ENCODE results near the gene CDH7.

Gene CDH7

DNA sequence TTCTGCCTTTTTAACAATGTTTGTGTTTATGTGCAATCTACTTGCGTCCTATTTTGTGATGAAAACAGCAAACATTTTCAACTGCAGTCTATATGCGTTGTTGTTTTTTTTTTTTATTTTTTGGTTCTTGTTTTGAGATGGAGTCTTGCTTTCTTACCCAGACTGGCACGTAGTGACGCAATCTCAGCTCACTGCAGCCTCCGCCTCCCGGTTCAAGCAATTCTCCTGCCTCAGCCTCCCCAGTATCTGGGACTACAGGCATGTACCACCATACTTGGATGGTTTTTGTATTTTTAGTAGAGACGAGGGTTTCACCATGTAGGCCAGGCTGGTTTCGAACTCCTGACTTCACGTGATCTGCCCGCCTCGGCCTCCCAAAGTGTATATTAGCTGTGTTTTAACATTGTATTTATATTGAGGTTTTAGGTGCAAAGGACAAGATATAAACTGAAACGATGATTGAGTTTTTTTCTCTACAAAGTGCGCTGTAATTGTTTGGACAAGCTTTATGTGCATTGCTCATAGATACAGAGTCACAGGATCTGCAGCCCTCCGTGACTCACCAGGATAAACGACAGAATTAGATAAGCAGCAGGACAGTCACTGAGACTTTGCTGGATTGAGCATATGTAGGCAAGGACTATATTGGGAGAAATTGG, 17.4 kb downstream of the CDH7 start:
- no peak for DNase-seq

DNA sequence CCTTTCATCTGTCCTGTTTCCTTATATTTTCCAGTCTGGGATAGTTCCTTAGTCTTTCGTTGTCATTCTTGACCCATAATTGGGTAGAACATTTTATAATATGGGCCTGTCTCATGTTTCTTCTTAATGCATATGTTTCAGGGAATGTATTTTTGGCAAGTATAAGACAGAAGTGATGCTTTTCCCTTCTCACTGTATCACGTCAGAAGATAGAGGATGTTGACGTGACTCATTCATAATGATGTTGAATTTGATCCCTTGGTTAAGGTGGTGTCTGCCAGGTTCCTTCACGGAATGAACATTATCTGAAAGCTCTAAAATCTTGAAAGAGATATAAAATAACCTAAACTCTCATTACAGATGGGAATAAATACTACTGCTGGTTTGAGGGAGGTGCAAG, 18.8 kb downstream of the CDH7 start:
- DNase-seq = no peak

- no peak for DNase-seq
Observed at GRCh38 chr18:65786474-65786873, 35.7 kb downstream of the CDH7 start.

DNA sequence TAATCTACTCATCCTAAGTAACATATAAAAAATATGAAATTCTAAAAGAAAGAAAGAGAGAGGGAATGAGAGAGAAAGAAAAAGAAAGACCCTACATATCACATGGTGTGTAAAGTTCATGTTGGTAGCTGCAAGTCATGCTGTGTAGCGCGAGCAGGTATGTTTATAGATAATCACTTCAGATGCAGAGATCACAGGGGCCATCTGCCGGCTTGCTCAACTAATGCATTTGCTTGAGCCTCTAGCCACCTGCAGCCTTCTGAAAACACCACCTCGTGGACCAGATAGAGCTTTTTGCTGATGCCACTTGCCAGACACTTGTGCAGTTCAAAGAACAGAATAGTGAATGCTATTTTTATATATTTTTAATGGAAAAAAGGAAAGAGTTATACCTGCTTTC, 37.6 kb downstream of the CDH7 start:
- DNase-seq = no peak

DNA sequence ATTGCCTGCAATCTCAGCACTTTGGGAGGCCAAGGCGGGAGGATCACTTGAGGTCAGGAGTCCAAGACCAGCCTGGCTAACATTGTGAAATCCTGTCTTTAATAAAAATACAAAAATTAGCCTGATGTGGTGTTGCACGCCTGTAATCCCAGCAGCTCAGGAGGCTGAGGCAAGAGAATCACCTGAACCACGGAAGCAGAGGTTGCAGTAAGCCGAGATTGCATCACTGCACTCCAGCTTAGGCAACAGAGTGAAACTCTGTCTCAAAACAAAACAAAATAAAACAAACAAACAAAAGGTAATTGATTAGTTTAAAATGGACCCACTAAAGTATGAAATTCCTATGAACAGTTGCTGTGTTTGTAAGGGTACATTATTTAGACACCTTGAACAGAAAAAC, 39.8 kb downstream of the CDH7 start:
- DNase-seq = no peak

DNA sequence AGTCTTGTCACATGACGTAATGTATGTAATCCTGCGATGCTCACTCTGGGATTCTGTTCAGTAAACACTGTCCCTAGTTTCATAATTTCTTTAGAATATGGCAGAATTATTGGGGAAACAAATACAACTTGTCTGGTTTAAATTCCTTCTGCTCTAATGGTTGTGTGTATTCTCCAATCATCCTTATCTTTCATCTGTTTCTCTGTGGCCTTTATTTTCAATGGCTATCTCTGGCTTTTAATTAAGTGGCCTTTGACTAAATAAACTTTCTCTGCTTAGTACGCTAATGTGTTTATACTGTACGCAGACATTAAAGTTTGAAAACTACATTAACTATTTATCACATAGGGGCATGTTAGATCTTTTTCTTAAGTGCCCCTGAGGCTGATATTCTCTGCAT, 40.9 kb downstream of the CDH7 start:
- DNase-seq = no peak

GRCh38 chr18:65792456-65793074, 41.8 kb downstream of the CDH7 start:
- DNase-seq = no peak

GRCh38 chr18:65808759-65809158, 57.9 kb downstream of the CDH7 start:
- no peak for DNase-seq

DNA sequence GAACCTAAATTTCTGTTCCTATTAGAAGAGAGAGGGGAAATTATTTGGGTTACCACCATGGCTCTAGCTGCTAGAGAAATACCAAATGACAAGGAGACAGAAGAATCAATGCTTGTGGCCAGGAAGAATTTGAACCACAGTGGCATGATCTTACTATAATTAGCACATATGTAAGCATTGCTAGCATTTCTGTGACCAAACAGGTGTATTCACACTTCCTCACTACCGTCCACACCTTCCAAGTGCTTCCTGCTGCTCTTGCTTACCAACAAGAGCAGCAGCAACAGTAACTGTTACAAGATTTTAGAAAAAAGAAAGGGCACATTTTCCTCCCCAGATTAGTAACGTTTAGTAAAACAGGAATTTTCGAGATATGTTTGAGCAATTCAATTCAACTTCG, 60.5 kb downstream of the CDH7 start:
- no peak for DNase-seq

DNA sequence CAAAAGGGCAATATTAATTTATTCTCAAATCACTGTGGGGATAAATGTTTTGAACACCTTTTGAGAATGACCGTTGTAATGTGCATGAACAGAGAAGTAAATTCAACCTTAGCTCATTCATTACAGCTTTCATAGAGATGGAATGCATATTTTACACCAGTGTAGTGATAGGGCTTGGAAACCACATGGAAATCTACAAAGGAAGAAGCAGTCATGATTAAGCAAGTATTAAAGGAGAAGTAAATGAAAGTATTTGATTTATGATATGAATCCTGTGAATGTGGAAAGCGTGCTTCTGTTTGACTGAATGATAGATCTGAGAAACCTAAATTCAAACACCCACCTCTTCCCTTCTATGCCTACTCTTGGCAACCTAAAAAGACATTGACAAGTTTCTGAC, 64.7 kb downstream of the CDH7 start:
- DNase-seq = no peak

DNA sequence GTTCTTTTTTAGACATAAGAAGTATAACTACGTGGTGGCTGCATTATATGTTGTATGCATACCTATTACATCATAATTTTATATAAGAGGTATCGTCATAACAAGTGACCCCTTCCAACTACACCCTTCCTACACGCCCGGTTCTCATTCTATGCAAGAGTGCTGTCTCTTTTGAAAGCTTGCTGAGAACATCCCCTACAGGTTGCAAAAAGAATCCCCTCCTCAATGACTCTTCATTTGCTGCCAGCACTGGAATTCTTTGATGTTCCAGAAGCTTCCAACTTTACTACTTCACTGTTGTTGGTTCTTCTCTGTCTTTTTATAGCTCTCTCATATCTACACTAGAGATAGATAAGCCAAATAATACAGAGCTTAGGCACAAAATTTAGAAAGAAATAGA, 66.4 kb downstream of the CDH7 start:
- DNase-seq = no peak

DNA sequence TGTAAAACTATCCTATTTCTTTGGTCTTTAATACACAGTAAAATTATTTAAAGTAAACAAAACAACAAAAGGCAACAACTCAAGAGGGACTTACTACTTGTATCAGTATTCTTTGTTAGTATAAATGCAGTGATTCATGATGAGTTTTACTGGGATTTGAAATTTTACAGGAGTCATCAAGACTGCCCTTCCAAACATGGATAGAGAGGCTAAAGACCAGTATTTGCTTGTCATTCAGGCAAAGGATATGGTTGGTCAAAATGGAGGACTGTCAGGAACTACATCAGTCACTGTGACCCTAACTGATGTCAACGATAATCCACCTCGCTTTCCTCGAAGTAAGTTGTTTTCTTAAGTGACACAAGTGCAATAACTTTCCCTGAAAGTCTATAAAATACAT, 71.1 kb downstream of the CDH7 start:
- DNase-seq = no peak

- DNase-seq = no peak
Observed at GRCh38 chr18:65822826-65823225, 72.0 kb downstream of the CDH7 start.

DNA sequence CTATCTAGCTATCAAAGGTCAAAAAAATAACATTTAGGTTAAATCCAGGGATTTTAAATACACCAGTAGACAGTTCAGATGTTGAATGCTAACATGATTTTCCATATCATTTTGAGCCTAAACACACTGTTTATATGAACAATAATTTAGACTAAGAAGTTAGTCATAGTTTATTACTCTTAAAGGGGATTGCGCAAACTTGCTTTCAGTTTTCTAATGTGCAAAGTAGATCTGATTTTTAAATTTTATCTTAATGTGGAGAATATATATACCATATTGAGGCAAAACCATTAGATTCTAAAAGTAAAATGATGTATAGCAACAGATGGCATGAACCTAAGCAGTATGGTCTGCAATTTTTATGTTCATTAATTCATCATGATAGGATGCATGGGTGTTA, 76.6 kb downstream of the CDH7 start:
- DNase-seq = no peak

- no peak for DNase-seq
Observed at GRCh38 chr18:65835881-65836280, 85.1 kb downstream of the CDH7 start.

GRCh38 chr18:65846107-65846506, 95.3 kb downstream of the CDH7 start:
- DNase-seq = no peak

- no peak for DNase-seq
Observed at GRCh38 chr18:65852273-65852672, 101.5 kb downstream of the CDH7 start.

DNA sequence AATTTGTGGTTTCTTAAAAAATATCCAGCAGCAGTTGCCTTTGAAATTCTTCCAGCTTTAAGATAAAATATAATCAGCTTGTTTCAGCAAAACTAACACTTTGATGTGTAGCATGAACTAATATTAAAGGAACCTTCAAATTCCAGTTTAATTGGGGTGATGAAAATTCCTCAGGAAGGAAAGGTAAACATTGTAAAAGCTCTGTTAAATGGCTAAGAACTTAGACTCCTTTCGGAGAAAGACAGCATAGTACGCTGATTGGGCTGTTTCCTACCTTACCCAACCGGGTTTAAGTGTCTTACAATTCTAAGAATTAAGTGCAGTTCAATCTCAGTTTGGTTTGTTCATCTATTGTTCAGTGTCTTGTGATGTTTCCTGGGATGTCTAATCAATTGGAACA, 108.3 kb downstream of the CDH7 start:
- no peak for DNase-seq

DNA sequence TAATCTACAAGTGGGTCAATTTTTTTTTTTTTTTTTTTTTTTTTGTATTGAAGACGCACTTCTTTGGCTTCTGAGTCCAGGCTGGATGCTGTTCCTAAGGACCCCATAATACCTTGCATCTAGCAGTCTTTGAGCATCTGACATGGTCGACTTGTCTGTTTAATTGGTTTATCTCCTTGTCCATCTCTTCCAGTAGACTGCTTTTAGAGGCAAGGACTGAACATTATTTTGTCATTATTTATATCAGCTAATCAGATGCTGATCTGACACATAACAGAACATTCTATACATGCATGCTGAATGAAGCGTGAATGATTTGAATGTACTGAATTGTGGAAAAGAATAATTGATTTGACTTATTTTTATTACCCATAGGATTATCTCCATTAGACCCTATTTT, 118.7 kb downstream of the CDH7 start:
- no peak for DNase-seq

DNA sequence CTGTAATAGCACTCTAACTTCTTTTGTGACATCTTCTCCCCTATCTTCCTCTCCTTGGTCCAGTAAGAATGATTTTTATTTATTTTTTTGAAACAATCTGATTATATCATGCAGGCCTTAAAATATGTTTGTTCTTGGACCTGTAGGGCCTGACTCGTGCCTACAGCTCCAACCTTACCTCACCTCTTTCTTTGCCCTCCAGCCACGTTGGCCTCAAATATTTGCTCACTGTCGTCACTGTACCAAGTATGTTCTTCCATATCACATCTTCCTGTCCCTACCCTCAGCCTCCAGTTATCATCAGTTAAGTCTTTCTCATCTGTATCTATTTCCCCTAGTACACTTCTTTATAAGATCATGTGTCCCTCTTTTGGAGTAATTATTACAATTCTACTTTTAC, 125.5 kb downstream of the CDH7 start:
- no peak for DNase-seq

DNA sequence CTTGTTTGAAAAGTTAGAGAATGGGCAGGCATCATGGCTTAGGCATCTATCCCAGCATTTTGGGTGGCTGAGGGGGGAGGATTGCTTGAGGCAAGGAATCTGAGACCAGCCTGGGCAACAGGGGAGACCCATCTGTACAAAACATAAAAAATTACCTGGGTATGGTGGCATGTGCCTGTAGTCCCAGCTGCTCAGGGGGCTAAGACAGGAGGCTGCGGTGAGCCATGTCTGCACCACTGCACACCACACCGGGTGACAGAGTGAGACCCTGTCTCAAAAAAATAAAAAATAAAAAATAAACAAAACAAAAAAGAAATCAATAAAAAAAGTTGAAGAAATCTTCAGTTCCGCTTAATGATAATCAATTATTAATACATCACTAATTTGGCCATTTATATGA, 146.5 kb downstream of the CDH7 start:
- no peak for DNase-seq

GRCh38 chr18:65901522-65901921, 150.7 kb downstream of the CDH7 start:
- no peak for DNase-seq

- no peak for DNase-seq
Observed at GRCh38 chr18:65906621-65907034, 155.8 kb downstream of the CDH7 start.

GRCh38 chr18:65907281-65907680, 156.5 kb downstream of the CDH7 start:
- DNase-seq = no peak

- DNase-seq = no peak
Observed at GRCh38 chr18:65919018-65919417, 168.2 kb downstream of the CDH7 start.
